ENCODE data around the gene WDR86. TPM values are rescaled to one million over a fixed set of nuclear protein-coding genes. Genes with fewer than 3 reads are reported as not detected.

The WDR86 gene
- total RNA-seq, 1 experiment from 2014 or later, result 24.4 TPM

DNA sequence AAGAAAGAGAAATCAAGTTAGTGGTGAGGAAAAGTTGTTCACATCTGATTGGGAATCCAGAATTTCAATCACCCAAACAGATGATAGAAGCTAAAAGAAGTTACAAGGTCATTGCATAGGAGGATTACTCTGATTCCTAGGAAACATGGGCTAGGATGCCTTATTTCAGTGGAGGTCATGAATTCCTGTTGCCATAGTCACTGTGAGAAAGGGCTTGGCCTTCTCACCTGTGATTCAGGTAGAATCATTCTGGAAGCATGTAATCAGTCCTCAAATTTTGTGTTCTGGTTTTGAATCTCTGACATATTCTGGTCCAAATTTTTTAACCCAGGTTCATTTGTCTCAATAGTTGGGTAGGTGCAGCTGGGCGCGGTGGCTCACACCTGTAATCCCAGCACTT is 72.5 kb downstream of the WDR86 start:
- Mint-ChIP-seq H3K36me3 (no peaks in the 10 kb centered on the region), H3K27me3 (ENCODE audit: low read depth) (peaks cover 14% of the 10 kb centered on the region), H3K4me1 (peaks cover 4% of the 10 kb centered on the region), H3K27ac (no peak overlapping the region), H3K9me3 (0 out of 2 replicates have a peak, but pooled peaks cover 3% of the 10 kb centered on the region), H3K4me3 (no peak overlapping the region)
- DNase-seq (ENCODE audit: low spot score) (no peak), ATAC-seq (no peak)
- ChIA-PET CTCF (no interaction called here), POLR2A (no interaction called here)
- no peak for TF ChIP-seq JAZF1 (CRISPR knock-in tag; IDR thresholded peaks at IDR 0.05)
- TF ChIP-seq ZNF317 (CRISPR knock-in tag; IDR thresholded peaks at IDR 0.05; ENCODE audit: borderline replicate concordance, low read depth), result no peak
- TF ChIP-seq, protein P1, sequence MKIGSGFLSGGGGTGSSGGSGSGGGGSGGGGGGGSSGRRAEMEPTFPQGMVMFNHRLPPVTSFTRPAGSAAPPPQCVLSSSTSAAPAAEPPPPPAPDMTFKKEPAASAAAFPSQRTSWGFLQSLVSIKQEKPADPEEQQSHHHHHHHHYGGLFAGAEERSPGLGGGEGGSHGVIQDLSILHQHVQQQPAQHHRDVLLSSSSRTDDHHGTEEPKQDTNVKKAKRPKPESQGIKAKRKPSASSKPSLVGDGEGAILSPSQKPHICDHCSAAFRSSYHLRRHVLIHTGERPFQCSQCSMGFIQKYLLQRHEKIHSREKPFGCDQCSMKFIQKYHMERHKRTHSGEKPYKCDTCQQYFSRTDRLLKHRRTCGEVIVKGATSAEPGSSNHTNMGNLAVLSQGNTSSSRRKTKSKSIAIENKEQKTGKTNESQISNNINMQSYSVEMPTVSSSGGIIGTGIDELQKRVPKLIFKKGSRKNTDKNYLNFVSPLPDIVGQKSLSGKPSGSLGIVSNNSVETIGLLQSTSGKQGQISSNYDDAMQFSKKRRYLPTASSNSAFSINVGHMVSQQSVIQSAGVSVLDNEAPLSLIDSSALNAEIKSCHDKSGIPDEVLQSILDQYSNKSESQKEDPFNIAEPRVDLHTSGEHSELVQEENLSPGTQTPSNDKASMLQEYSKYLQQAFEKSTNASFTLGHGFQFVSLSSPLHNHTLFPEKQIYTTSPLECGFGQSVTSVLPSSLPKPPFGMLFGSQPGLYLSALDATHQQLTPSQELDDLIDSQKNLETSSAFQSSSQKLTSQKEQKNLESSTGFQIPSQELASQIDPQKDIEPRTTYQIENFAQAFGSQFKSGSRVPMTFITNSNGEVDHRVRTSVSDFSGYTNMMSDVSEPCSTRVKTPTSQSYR (CRISPR knock-in tag; IDR thresholded peaks at IDR 0.05), result no peak
- TF ChIP-seq SP1 (CRISPR knock-in tag; conservative IDR thresholded peaks at IDR 0.05), result no peak
- TF ChIP-seq MYBL2 (CRISPR knock-in tag; IDR thresholded peaks at IDR 0.05), result no peak

DNA sequence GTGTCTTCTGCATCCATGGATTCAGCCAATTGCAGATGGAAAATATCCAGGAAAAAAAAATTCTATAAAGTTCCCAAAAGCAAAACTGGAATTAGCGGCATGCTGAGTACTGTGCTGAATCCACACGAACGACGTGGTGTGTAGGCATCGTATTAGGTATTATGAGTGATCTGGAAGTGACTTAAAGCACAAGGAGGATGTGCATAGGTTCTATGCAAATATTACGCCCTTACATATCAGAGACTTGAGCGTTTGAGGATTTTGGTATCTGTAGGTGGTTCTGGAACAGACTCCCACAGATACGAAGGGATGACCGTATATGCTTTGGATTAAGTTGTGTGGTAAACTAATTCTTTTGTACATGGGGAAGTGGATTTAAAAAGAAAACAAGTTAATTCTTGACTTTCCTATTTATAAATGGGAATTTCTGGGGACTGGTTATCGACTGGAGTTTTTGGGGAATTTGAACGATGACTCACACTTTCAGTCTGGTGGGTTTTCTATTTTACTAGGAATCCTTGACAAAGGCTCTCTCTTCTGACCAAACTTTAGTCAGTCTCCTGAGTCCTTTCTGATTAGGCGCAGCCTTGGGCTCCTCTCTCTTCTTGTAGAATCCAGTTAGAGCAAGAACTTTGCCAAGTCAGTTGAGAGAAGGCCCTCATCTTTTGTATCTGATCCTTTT is 73.7 kb downstream of the WDR86 start:
- H3K36me3 Mint-ChIP-seq, result no peaks in the 10 kb centered on the region
- ChIA-PET POLR2A (no interaction called here), CTCF (no interaction called here)
- ATAC-seq, result no peak
- TF ChIP-seq RELA (CRISPR knock-in tag; IDR thresholded peaks at IDR 0.05; ENCODE audit: borderline replicate concordance), result no peak
- TF ChIP-seq ESRRA (CRISPR knock-in tag; IDR thresholded peaks at IDR 0.05; ENCODE audit: borderline replicate concordance), result no peak
- TF ChIP-seq NFYB (CRISPR knock-in tag; conservative IDR thresholded peaks at IDR 0.05; ENCODE audit: low read depth), result no peak
- no peak for TF ChIP-seq RORB (CRISPR knock-in tag; IDR thresholded peaks at IDR 0.05)
- TF ChIP-seq, protein P2, sequence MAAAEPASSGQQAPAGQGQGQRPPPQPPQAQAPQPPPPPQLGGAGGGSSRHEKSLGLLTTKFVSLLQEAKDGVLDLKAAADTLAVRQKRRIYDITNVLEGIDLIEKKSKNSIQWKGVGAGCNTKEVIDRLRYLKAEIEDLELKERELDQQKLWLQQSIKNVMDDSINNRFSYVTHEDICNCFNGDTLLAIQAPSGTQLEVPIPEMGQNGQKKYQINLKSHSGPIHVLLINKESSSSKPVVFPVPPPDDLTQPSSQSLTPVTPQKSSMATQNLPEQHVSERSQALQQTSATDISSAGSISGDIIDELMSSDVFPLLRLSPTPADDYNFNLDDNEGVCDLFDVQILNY (CRISPR knock-in tag; IDR thresholded peaks at IDR 0.05), result no peak
- TF ChIP-seq, protein P3, sequence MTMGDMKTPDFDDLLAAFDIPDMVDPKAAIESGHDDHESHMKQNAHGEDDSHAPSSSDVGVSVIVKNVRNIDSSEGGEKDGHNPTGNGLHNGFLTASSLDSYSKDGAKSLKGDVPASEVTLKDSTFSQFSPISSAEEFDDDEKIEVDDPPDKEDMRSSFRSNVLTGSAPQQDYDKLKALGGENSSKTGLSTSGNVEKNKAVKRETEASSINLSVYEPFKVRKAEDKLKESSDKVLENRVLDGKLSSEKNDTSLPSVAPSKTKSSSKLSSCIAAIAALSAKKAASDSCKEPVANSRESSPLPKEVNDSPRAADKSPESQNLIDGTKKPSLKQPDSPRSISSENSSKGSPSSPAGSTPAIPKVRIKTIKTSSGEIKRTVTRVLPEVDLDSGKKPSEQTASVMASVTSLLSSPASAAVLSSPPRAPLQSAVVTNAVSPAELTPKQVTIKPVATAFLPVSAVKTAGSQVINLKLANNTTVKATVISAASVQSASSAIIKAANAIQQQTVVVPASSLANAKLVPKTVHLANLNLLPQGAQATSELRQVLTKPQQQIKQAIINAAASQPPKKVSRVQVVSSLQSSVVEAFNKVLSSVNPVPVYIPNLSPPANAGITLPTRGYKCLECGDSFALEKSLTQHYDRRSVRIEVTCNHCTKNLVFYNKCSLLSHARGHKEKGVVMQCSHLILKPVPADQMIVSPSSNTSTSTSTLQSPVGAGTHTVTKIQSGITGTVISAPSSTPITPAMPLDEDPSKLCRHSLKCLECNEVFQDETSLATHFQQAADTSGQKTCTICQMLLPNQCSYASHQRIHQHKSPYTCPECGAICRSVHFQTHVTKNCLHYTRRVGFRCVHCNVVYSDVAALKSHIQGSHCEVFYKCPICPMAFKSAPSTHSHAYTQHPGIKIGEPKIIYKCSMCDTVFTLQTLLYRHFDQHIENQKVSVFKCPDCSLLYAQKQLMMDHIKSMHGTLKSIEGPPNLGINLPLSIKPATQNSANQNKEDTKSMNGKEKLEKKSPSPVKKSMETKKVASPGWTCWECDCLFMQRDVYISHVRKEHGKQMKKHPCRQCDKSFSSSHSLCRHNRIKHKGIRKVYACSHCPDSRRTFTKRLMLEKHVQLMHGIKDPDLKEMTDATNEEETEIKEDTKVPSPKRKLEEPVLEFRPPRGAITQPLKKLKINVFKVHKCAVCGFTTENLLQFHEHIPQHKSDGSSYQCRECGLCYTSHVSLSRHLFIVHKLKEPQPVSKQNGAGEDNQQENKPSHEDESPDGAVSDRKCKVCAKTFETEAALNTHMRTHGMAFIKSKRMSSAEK (CRISPR knock-in tag; IDR thresholded peaks at IDR 0.05; ENCODE audit: borderline replicate concordance), result no peak
- no peak for TF ChIP-seq ELF4 (CRISPR knock-in tag; IDR thresholded peaks at IDR 0.05; ENCODE audit: low read depth)
- H3K9me3 Mint-ChIP-seq, result 0 out of 2 replicates have a peak, but pooled peaks cover 3% of the 10 kb centered on the region
- H3K4me3 Mint-ChIP-seq, result no peak overlapping the region
- H3K27ac Mint-ChIP-seq, result no peak overlapping the region
- no peak for DNase-seq (ENCODE audit: low spot score)
- peaks cover 4% of the 10 kb centered on the region for H3K4me1 Mint-ChIP-seq
- peaks cover 14% of the 10 kb centered on the region for H3K27me3 Mint-ChIP-seq (ENCODE audit: low read depth)

DNA sequence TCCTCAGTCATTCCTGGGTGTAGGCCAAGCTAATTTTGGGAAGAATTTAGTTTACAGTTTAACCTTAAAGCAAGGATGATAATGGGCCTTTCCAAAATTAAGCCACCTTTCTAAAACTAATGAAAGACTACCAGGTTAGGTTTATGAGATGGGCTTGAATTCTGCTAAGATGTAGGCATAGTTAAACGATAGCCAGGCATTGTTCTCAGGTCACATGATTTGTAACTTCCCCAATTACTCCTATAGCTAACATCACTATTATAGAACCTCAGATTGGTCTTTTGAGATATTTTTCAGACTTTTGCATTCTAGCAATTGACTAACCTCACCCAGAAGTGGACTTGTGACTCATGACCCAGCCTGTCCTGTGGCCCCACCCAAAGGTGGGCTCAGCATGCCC is 75.2 kb downstream of the WDR86 start:
- POLR2A ChIA-PET, result no interaction called here
- Mint-ChIP-seq H3K9me3 (peaks cover 3% of the 10 kb centered on the region; the same call in 1 of the 2 replicates), H3K4me3 (no peak overlapping the region), H3K36me3 (no peaks in the 10 kb centered on the region), H3K4me1 (peaks cover 4% of the 10 kb centered on the region), H3K27ac (no peak overlapping the region), H3K27me3 (ENCODE audit: low read depth) (peaks cover 3% of the 10 kb centered on the region; the same call in 1 of the 2 replicates)
- CTCF ChIA-PET, result no interaction called here
- ATAC-seq (no peak), DNase-seq (ENCODE audit: low spot score) (no peak)
- TF ChIP-seq TP53 (CRISPR knock-in tag; IDR thresholded peaks at IDR 0.05) (no peak), SMAD3 (CRISPR knock-in tag; IDR thresholded peaks at IDR 0.05; ENCODE audit: borderline replicate concordance) (no peak), NFYB (CRISPR knock-in tag; conservative IDR thresholded peaks at IDR 0.05; ENCODE audit: low read depth) (no peak), KAT7 (CRISPR knock-in tag; IDR thresholded peaks at IDR 0.05; ENCODE audit: borderline replicate concordance) (no peak), FOXP1 (CRISPR knock-in tag; IDR thresholded peaks at IDR 0.05; ENCODE audit: borderline replicate concordance) (no peak), GABPB1 (CRISPR knock-in tag; IDR thresholded peaks at IDR 0.05) (no peak), NR2C2 (CRISPR knock-in tag; IDR thresholded peaks at IDR 0.05) (no peak), NR1H2 (CRISPR knock-in tag; IDR thresholded peaks at IDR 0.05) (no peak), GTF2I (CRISPR knock-in tag; conservative IDR thresholded peaks at IDR 0.05) (no peak), CBFB (CRISPR knock-in tag; IDR thresholded peaks at IDR 0.05; ENCODE audit: low read depth) (no peak), OVOL2 (CRISPR knock-in tag; IDR thresholded peaks at IDR 0.05; ENCODE audit: borderline replicate concordance) (no peak)
- TF ChIP-seq, protein P4, sequence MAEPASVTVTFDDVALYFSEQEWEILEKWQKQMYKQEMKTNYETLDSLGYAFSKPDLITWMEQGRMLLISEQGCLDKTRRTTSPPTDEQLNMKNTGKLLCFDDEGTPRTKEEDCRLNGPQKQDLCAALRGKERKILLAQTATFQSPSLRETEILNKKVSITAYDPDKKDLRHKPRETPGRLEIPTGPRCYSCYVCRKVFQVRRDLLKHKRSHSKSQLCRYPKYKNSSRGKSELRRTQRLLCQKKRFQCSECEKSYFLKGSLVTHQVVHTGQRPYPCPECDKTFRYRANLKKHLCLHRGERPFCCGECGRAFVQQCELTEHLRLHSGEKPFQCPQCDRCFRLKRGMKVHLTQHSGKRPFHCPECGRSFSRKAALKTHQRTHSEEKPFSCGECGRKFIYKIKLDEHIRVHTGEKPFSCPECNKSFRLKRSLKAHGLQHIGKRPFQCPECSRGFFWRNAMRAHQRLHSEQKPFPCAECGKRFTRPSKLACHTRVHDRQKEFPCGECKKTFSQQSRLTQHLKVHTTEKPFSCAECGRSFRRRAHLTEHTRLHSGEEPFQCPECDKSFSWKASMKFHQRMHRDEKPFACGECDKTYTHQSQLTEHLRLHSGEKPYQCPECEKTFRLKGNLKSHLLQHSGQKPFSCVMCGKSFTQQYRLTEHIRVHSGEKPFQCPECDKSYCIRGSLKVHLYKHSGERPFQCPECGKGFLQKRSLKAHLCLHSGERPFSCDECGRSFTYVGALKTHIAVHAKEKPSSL (CRISPR knock-in tag; conservative IDR thresholded peaks at IDR 0.05), result no peak
